ENCODE measurements around the gene CYP26A1.

Gene CYP26A1

DNA sequence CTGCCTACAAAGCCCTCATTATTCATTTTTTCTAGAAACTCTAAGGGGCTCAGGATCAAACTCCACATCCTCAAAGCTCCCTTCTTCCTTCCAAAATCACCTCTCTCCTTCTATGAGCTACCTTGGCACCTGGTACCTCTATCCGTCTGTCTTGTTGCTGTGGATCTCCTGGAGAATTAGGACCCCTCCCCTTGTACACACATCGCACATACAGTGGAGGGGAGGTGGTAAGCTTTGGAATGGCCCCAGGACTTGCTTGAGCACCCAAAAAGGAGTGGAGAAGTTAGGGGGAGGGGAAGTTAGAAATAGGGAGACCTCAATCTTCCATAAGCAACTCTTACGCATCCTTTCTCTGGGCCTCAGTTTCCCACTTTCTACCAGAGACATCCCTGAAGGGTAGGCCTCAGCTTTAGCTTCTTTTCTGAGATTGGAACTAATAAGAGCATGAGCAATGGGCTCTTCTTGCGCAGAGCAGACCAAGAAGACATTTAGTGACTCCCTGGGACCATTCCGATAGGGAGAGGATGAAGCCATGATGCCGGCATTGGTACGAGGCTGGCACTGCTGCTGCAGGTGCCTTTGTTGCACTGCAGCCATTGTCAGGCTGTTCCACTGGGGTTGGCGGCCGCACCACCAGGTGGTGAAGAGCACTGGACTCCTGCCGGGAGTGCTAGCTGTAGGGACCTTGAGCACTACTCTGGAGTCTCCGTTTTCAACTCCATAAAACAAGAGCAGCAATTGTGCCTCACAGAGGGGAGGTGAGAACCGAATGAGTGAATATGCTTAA, 8.6 kb upstream of the CYP26A1 start:
- no peak for DNase-seq

- no peak for DNase-seq
Measured at GRCh38 chr10:93065675-93066543, 7.8 kb upstream of the CYP26A1 start.

GRCh38 chr10:93066544-93066913, 7.2 kb upstream of the CYP26A1 start:
- DNase-seq, result no peak

DNA sequence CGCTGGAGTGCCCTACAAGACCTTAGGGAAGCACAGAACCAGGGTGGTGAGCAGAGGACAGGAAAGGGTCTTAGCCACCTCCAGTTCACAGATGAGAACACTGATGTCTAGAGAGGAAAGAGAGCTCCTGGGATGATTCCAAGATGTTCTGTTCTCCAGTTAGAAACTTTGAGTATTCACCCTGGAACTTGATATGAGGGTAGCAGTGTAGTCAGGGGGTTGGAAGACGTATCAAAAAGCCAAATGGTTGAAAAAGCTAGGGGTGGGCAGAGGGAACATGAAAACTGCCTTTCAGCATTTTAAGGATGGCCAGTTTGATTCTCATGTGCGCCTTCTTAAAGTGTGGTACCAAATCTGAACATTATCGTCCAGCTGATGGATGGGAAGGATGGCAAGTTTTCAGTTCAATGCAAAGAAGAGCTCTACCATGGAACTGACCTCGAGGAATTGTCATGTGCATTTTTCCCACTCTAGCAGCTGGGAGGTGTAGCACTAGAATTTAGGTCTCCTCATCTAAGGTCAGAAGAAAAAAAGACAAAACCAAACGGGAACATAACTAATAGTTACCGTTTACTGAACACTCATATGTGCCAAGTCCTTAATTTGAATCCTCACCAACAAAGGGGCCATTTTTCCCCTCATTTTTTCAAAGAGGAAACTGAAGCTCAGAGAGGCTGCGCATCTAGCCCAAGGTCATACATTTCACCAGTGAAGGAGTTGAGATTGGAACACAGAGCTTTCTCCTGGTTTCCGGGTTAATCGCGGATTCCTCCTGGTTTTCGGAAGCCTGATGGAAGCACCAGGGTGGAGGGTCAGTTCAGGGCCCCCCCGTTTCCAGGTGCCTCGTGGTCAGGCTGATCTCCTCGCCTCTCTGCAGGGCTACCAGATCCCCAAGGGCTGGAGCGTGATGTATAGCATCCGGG, 6.0 kb upstream of the CYP26A1 start:
- no peak for DNase-seq

DNA sequence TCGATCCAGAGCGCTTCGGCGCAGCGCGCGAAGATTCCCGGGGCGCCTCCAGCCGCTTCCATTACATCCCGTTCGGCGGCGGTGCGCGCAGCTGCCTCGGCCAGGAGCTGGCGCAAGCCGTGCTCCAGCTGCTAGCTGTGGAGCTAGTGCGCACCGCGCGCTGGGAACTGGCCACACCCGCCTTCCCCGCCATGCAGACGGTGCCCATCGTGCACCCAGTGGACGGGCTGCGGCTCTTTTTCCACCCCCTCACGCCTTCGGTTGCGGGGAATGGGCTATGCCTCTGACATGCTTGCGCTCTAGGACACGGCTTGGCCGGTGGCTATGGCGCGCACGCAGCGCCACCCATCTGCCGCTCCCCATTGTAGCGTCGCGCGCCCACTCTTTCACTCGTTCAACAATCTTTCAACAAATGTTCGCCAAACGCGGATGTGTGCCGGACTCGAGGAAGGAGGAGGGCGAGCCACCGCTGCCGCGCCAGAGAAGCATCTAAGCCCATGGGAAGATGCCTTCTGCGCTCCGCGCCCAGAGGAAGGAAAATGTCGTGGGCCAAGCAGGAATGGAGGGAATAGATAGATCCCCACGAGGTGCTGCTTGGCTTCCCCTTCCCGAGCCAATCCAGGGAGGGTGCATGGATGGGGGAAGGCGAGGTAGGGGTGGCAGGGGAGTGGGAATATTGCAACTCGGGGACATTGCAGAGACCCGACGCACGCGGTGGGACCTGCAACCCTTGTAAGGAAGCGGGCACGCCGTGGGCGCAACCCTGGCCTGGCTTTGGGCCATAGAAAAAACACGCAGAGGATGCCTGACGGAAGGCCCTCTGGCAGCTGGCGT, 5.1 kb upstream of the CYP26A1 start:
- DNase-seq, result no peak

DNA sequence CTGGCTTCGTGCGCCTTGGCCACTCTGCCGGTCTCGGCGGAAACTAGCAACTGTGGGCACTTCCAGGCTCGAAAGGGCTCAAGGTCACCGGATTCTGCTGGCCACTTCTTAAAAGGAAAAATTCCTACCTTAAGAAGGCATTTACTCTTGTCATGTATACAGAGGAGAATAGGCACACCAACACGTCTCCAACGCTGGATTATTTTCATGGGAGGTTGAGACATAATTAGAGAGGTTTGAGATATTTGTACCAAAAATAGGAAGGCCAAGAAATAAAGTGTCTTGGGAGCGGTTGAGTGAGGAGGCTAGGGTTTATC, 4.5 kb upstream of the CYP26A1 start:
- no peak for DNase-seq

DNA sequence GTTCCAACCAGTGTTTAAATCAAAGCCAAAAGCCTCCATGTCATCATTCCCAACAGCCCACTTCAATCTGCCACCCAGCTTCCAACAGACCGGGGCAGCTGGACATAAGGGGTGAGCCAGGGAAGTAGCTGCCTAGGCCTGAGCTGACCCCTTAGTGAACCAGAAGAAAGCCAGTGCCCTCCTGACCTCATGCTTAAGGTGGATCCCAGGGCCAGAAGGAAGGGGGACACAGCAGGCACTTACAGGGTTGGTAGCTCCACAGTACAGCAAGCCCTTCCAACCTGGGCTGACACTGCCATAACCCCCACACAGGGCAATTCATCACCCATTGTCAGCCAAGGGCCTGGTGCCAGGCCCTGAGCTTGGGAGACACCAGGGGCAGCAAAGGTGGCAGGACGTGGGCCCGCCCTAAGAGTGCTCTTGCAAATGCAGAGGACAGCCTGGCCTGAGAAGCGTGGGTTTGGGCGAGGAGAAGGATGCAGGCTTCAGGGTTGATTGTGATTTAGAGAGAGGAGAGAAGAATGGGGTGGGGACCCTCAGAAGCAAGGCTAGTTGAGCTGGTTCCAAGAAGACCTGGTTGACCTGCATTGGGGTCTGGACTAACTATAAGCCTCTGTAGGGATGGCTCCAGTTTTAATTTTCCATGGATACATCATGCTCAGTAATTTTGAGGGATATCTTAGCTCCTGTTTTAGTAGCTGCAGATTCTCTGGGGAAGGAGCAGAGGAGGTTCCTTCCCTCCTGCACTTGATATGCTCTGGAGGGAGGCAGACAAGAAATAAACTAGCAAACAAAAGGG, 3.1 kb upstream of the CYP26A1 start:
- DNase-seq, result no peak

- DNase-seq, result no peak
Measured at GRCh38 chr10:93071177-93071472, 2.6 kb upstream of the CYP26A1 start.

- no peak for DNase-seq
Measured at GRCh38 chr10:93071674-93072224, 1.9 kb upstream of the CYP26A1 start.

- DNase-seq, result no peak
Measured at GRCh38 chr10:93072225-93072712, 1.4 kb upstream of the CYP26A1 start.

GRCh38 chr10:93072713-93073538, 767 bp upstream of the CYP26A1 start:
- no peak for DNase-seq

DNA sequence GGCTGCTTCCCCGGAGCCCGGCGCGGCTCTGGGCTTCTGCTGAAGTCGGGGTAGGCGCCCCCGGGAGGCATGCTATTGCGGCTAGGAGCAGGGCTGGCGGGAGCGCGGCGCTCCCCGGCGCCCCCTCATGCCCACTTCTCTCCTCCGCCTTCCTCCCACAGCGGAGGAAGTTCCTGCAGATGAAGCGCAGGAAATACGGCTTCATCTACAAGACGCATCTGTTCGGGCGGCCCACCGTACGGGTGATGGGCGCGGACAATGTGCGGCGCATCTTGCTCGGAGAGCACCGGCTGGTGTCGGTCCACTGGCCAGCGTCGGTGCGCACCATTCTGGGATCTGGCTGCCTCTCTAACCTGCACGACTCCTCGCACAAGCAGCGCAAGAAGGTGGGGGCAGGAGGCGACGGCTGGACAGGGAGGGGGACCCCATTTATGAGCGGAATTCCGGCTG, 479 bp downstream of the CYP26A1 start:
- peak; percentile 30 for DNase-seq

DNA sequence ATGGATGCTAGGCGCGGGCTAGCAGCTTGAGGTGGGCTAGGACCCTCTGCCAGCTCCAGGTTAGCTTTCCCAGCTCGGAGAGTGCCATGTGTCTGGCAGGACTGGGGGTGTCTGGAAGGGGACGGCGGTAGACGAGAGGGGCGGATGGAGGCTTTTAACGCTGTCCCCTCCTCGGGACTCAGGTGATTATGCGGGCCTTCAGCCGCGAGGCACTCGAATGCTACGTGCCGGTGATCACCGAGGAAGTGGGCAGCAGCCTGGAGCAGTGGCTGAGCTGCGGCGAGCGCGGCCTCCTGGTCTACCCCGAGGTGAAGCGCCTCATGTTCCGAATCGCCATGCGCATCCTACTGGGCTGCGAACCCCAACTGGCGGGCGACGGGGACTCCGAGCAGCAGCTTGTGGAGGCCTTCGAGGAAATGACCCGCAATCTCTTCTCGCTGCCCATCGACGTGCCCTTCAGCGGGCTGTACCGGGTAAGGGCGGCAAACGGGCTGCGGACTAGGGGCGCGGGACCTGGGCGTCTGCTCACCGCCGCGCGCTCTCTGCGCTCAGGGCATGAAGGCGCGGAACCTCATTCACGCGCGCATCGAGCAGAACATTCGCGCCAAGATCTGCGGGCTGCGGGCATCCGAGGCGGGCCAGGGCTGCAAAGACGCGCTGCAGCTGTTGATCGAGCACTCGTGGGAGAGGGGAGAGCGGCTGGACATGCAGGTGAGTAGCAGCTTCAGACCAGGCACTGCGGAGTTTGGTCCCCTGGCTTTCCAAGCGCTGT, 1.1 kb downstream of the CYP26A1 start:
- no peak for DNase-seq

DNA sequence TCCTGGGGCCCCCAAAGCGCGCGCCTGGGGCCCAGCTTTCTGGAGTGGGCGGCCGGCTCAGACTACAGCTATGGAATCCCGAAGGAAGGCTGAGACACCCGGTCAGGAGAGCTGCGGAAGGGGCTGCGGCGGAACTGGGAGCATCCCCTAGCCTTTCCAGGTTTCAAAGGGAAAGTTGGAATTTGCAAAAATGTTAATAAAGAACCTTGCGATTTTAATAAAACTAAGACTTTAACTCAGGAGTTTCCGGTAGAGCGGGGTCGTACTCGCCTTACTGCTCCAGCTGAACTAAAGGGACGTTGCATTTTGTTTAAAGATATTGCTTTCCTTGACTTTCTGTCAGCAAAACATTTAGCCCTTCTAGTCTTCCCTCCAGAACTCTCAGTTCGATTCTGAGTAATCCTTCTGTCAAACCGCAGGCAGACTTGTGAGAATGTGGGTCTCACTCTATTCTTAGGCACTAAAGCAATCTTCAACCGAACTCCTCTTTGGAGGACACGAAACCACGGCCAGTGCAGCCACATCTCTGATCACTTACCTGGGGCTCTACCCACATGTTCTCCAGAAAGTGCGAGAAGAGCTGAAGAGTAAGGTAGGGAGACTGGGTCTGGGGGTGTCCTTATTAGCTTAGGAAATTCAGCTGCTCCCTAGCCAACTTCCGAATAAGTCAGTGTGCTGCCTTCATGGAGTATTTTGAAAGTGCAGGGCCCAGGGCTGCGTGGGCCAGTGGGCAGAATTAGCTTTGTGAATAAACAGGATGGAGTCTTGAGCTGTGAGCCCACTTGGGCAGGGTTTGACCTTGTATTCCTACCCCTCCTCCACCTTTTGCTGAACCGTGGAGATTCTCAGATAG, 1.9 kb downstream of the CYP26A1 start:
- DNase-seq, result no peak

- no peak for DNase-seq
Measured at GRCh38 chr10:93076871-93077270, 3.2 kb downstream of the CYP26A1 start.

DNA sequence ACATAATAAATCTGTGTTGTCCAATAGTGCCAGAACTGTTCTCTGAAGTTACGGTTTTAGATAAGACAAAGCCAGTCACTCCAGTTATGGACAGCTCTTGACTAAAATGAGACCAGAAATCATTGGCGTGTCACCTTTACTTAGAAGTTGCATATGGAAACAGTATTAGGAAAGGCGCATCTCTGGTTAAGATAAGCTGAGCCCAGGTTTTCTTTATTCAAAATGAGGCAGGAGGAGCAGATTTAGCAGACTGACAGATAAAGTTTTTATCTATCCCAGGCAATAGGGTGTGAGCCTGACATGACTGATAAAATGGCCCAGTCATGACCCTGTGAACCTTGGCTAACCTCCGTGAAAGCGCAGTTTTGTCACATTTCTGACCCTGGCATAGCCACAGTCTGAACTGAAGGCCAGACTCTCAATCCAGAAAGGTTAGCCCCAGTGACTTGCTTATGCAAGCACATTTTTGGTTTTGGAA, 4.2 kb downstream of the CYP26A1 start:
- DNase-seq, result no peak

- no peak for DNase-seq
Measured at GRCh38 chr10:93079663-93080349, 6.1 kb downstream of the CYP26A1 start.
